ENCODE results near the gene CDH4.

The CDH4 gene

DNA sequence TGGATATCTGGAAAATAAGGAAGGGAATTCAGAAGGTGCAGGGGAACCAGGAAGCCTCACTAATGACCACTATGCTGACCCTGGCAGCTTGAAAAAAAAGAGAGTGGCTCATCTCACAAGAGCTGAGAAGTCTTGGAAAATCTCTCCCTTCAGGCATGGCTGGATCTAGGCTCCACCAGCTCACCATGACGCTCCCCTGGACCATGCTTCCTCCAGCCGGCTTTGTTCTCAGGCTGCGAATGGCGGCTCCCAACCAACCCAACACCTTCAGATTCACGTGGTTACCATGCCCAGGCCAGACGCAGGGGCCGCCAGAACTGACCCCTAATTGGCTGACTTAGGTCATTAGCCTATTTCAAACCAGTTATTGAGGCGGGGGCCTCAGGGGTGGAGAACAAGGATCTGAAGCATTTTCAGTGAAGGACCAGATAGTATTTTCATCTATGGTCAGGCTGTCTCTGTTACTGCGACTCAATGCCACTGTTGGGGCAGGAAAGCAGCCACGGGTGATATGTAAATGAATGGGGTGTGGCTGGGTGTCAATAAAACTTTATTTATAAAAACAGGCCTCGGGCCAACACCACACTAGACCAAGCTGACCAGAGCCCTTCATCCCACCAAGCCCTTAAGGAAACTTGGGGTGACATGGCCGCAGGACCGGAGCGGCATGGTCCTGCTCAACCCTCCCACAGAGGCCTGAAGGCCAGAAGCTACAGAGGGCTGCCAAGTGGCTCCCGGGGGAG, 653.9 kb downstream of the CDH4 start:
- Histone ChIP-seq H3K27me3 (ENCODE audit: control insufficient read depth in 1 of 2, insufficient read depth in 2 of 2, low read length in 2 of 2) (peaks cover 4 to 6% of the 10 kb centered on the region in 2 donors), H3K4me3 (ENCODE audit: low read depth in 1 of 2, low read length in 2 of 2) (no peak overlapping the region), H3K9ac (ENCODE audit: low read depth in 1 of 2, low read length in 2 of 2) (no peak overlapping the region), H3K36me3 (ENCODE audit: control insufficient read depth in 1 of 2, insufficient read depth in 2 of 2, low read length in 2 of 2) (no peaks in the 10 kb centered on the region), H3K4me1 (ENCODE audit: control insufficient read depth in 1 of 2, insufficient read depth in 2 of 2, low read length in 2 of 2) (no peaks in the 10 kb centered on the region), H3K27ac (ENCODE audit: low read depth, low read length) (no peak overlapping the region), H3K9me3 (ENCODE audit: control insufficient read depth in 1 of 2, low read length in 2 of 2) (peaks cover 0 to 7% of the 10 kb centered on the region in 2 donors)

DNA sequence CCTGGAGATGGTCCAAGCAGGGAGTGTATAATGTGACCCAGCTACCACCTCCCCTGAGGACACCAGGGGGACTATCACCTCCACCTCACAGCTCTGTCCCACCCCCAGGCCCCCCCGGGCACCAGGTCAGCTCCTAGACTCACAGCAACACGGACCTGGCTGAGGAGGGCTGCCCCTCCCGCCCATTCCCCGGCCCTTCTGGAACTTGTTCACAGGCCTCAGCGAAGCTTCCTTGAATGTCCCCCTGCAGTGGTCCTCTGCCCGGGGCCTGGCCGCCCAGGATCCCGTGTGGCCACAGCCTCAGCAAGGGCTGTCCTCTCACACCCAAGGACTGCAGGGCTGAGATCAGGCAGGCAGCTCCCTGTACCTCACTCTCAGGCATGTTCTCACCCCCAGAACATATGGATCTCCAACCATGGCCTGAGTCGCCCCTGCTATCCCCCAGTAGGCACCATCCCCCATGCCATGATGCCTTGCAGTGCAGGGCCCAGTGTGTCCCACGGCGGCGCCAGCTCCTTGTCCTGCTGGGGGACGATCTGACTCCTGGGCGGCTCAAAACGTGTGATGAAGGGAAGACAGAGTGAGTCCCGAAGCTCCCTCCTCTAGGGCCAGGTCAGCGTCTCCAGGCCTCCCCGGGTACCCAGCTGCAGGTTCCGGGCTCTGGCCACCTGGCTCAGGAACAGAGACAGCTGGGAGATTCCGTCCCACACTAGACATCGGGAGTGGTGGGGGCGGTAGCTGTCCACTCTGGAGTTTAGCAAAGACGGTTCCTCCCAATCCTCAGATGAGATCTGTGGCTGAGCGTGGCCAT, 655.2 kb downstream of the CDH4 start:
- H3K9me3 ChIP-seq (ENCODE audit: control insufficient read depth in 1 of 2, low read length in 2 of 2) = peaks cover 0 to 8% of the 10 kb centered on the region in 2 donors
- no peak overlapping the region for H3K27ac ChIP-seq (ENCODE audit: low read depth, low read length)
- H3K4me1 ChIP-seq (ENCODE audit: control insufficient read depth in 1 of 2, insufficient read depth in 2 of 2, low read length in 2 of 2) = no peaks in the 10 kb centered on the region
- H3K27me3 ChIP-seq (ENCODE audit: control insufficient read depth in 1 of 2, insufficient read depth in 2 of 2, low read length in 2 of 2) = peaks cover 0 to under 1% of the 10 kb centered on the region in 2 donors
- H3K4me3 ChIP-seq (ENCODE audit: low read depth in 1 of 2, low read length in 2 of 2) = no peak overlapping the region
- H3K36me3 ChIP-seq (ENCODE audit: control insufficient read depth in 1 of 2, insufficient read depth in 2 of 2, low read length in 2 of 2) = no peaks in the 10 kb centered on the region
- no peak overlapping the region for H3K9ac ChIP-seq (ENCODE audit: low read depth in 1 of 2, low read length in 2 of 2)

DNA sequence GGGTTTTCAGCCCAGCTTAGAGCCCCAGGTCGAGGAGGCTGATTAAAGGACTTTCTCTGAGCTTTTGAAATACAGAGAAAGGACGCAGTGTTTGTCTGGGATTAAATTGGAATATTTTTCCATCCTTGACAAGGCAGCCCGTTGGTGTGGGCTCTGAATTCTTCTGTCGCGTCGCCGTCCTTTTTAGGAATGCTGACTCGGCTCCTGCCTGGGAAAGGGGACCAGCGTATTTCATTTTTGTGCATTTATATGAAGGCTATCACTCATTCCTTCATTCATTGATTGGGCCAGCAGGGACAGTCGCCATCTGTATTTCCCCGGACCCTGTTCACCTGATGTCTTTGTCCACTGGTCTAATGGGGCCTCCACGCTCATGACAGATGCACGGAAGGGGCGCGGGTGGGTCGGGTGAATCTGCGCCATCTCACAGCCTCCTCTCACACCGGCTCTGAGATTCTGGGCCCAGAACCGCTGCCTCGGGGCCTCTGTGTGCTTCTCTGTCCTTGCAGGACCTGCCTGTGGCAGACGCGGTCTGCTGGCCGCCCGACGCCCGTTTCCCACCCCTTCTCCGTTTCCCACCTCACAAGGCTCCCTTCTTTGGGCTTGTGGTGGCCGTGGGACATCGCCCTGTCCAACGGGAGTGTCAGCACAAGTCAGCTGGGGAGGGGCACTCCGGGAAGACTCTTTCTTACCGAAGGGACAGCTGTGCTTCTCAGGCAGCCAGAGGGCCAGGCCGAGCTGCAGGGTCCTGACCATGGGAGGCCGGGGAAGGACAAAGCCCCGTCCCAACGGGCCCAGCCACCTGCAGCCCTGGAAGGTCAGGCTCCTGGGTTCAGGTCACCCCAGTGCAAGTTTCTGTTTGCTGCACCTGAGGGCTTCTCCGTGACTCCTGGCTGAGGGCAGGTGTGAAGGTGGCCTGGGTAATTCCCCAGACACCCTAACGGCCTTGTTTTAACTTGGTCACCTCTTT, 656.3 kb downstream of the CDH4 start:
- Histone ChIP-seq H3K9ac (ENCODE audit: low read depth in 1 of 2, low read length in 2 of 2) (no peak overlapping the region), H3K4me1 (ENCODE audit: control insufficient read depth in 1 of 2, insufficient read depth in 2 of 2, low read length in 2 of 2) (no peaks in the 10 kb centered on the region), H3K36me3 (ENCODE audit: control insufficient read depth in 1 of 2, insufficient read depth in 2 of 2, low read length in 2 of 2) (no peaks in the 10 kb centered on the region)

DNA sequence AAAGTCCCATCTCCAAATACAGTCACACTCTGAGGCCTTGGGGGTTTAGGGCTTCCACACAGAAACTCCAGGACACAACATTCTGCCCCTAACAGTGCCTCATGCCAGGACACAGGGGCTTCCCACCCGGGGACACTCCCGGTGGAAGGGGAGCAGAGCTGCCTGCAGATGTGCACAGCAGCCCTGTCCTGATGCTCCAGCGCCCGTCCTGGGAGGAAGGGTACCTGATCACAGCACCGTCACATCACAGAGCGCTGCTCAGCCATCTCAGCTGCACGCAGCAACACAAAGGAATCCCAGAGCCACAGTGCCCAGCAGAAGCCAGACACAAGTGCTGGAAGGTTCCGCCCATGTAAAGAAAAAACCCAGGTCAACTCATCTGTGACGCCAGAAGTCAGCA, 657.0 kb downstream of the CDH4 start:
- H3K4me3 ChIP-seq (ENCODE audit: low read depth in 1 of 2, low read length in 2 of 2) = no peak overlapping the region
- H3K9ac ChIP-seq (ENCODE audit: low read depth in 1 of 2, low read length in 2 of 2) = no peak overlapping the region
- no peaks in the 10 kb centered on the region for H3K36me3 ChIP-seq (ENCODE audit: control insufficient read depth in 1 of 2, insufficient read depth in 2 of 2, low read length in 2 of 2)
- H3K9me3 ChIP-seq (ENCODE audit: control insufficient read depth in 1 of 2, low read length in 2 of 2) = peaks cover 0 to 8% of the 10 kb centered on the region in 2 donors
- no peak overlapping the region for H3K27ac ChIP-seq (ENCODE audit: low read depth, low read length)
- H3K27me3 ChIP-seq (ENCODE audit: control insufficient read depth in 1 of 2, insufficient read depth in 2 of 2, low read length in 2 of 2) = no peaks in the 10 kb centered on the region
- no peaks in the 10 kb centered on the region for H3K4me1 ChIP-seq (ENCODE audit: control insufficient read depth in 1 of 2, insufficient read depth in 2 of 2, low read length in 2 of 2)

More for the DNA sequence above, 656.3 kb downstream of the CDH4 start:
- H3K27ac ChIP-seq (ENCODE audit: low read depth, low read length) = no peak overlapping the region
- peaks cover 0 to 8% of the 10 kb centered on the region in 2 donors for H3K9me3 ChIP-seq (ENCODE audit: control insufficient read depth in 1 of 2, low read length in 2 of 2)
- no peaks in the 10 kb centered on the region for H3K27me3 ChIP-seq (ENCODE audit: control insufficient read depth in 1 of 2, insufficient read depth in 2 of 2, low read length in 2 of 2)
- no peak overlapping the region for H3K4me3 ChIP-seq (ENCODE audit: low read depth in 1 of 2, low read length in 2 of 2)

DNA sequence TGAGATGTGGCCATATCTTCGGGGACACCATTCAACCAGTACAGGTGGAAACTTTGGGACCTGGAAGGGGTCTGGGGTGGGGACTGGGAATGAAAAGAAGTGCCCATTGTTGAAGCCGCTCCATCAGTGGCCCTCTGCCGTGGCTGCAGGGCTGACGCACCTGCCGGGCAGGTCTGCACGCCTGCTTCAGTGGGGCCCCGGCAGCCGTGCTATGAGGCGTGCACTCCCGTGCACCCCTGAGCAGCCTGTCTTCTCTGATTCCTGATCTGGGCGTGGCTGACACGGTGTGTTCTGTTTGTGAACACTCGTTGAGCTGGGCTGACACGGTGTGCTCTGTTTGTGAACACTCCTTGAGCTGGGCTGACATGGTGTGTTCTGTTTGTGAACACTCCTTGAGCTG, 657.8 kb downstream of the CDH4 start:
- H3K4me3 ChIP-seq (ENCODE audit: low read depth in 1 of 2, low read length in 2 of 2) = no peak overlapping the region
- no peak overlapping the region for H3K9ac ChIP-seq (ENCODE audit: low read depth in 1 of 2, low read length in 2 of 2)
- H3K36me3 ChIP-seq (ENCODE audit: control insufficient read depth in 1 of 2, insufficient read depth in 2 of 2, low read length in 2 of 2) = no peaks in the 10 kb centered on the region
- no peaks in the 10 kb centered on the region for H3K4me1 ChIP-seq (ENCODE audit: control insufficient read depth in 1 of 2, insufficient read depth in 2 of 2, low read length in 2 of 2)
- no peaks in the 10 kb centered on the region for H3K27me3 ChIP-seq (ENCODE audit: control insufficient read depth in 1 of 2, insufficient read depth in 2 of 2, low read length in 2 of 2)
- H3K27ac ChIP-seq (ENCODE audit: low read depth, low read length) = no peak overlapping the region
- H3K9me3 ChIP-seq (ENCODE audit: control insufficient read depth in 1 of 2, low read length in 2 of 2) = peaks cover 0 to 8% of the 10 kb centered on the region in 2 donors

DNA sequence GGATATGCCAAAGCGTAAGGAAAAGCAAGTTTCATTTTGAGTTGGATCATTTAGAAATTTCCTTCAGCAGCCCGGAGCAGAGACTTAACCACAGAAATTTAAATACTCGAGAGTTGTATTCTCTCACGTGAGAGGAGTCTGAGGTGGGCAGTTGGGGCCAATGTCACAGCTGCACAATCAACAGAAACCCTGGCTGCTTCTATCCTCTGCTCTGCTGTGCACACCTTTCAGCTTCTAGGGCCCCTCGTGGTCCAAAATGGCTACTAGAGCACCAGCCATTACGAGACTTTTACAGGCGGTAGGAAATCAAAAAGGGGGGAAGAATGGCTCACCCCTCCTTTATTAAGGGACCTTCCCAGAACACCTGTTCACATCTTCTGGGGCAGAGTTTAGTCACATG, 659.8 kb downstream of the CDH4 start:
- Histone ChIP-seq H3K27ac (ENCODE audit: low read depth, low read length) (no peak overlapping the region), H3K4me1 (ENCODE audit: control insufficient read depth in 1 of 2, insufficient read depth in 2 of 2, low read length in 2 of 2) (no peaks in the 10 kb centered on the region), H3K9ac (ENCODE audit: low read depth in 1 of 2, low read length in 2 of 2) (no peak overlapping the region), H3K27me3 (ENCODE audit: control insufficient read depth in 1 of 2, insufficient read depth in 2 of 2, low read length in 2 of 2) (no peaks in the 10 kb centered on the region), H3K4me3 (ENCODE audit: low read depth in 1 of 2, low read length in 2 of 2) (no peak overlapping the region), H3K9me3 (ENCODE audit: control insufficient read depth in 1 of 2, low read length in 2 of 2) (peaks cover 0 to 8% of the 10 kb centered on the region in 2 donors), H3K36me3 (ENCODE audit: control insufficient read depth in 1 of 2, insufficient read depth in 2 of 2, low read length in 2 of 2) (no peaks in the 10 kb centered on the region)

DNA sequence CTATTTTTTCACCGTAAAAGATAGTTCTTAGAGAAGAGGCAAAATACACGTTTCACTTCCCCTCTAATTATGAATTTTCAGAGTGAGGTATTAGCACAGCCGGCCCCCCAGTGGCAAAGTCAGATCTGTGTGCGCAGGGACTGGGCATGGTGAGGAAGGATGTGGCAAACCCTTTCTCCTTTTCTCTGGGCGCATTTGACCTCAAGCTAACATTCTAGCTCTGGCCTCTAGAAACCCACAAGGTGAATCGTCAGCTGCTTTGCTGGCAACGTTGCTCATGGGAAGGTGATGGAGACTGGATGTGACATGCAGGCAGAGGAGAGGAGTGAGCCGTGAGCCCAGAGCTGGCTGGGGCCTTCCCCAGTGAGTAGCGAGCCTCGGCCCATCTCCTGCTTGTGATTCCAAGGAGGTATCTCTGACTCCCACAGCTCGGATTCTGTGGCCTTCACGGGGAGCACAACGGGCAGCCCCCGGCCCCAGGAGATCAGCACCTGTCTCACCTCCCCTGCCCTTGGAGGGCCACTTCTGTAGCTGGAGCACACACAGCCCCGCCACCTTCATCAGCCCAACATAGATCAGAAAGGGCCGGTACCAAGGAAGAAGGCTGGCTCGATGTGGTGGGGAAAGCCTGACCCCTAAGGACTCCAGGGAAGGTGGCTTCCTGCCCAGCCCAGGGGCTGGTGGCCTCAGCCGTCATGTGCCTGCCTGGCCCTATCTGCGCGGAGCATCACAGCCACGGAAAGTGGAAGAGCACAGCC, 660.8 kb downstream of the CDH4 start:
- Histone ChIP-seq H3K9ac (ENCODE audit: low read depth in 1 of 2, low read length in 2 of 2) (no peak overlapping the region), H3K4me1 (ENCODE audit: control insufficient read depth in 1 of 2, insufficient read depth in 2 of 2, low read length in 2 of 2) (no peaks in the 10 kb centered on the region), H3K9me3 (ENCODE audit: control insufficient read depth in 1 of 2, low read length in 2 of 2) (peaks cover 0 to 8% of the 10 kb centered on the region in 2 donors), H3K36me3 (ENCODE audit: control insufficient read depth in 1 of 2, insufficient read depth in 2 of 2, low read length in 2 of 2) (no peaks in the 10 kb centered on the region), H3K27ac (ENCODE audit: low read depth, low read length) (no peak overlapping the region), H3K4me3 (ENCODE audit: low read depth in 1 of 2, low read length in 2 of 2) (no peak overlapping the region), H3K27me3 (ENCODE audit: control insufficient read depth in 1 of 2, insufficient read depth in 2 of 2, low read length in 2 of 2) (no peaks in the 10 kb centered on the region)

DNA sequence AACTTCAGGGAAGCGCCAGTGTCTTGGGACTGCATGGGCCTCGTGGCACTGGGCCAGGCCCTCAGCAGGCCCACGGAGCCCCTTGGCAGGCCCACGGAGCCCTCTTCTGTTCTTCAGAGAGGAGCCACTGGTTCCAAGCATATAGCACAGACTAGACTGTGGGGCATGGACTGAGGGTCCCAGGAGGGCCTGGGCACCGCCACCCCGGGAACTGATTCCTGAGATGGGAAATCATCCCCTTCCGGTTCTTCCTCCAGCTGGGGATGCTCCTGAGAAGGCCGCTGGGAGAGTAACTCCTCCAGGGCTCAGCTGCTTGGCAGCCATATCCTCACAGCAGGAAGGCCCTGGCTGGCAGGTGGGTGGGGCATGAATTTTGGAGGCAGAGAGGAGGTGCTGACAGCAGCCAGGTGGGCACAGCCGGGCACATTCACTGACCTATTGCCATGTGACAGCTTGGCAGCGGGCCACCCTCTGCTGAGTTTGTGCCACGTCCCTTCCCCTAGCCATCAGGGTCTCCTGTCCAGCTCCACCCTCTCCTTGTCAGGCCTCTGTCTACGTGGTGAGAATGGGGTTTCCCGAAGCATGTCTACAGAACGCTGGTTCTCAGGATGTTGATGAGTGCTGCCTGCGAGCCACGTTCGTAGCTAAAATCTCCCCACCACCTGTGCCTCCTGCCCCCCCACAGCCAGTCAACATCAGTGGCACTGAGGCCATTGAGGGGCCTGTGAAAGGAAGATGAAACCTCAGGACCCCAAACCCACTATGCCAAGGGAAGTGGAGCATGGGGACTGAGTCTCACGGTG, 661.6 kb downstream of the CDH4 start:
- H3K9ac ChIP-seq (ENCODE audit: low read depth in 1 of 2, low read length in 2 of 2) = no peak overlapping the region
- H3K27ac ChIP-seq (ENCODE audit: low read depth, low read length) = no peak overlapping the region
- peaks cover 0 to 8% of the 10 kb centered on the region in 2 donors for H3K9me3 ChIP-seq (ENCODE audit: control insufficient read depth in 1 of 2, low read length in 2 of 2)
- H3K4me3 ChIP-seq (ENCODE audit: low read depth in 1 of 2, low read length in 2 of 2) = no peak overlapping the region
- no peaks in the 10 kb centered on the region for H3K36me3 ChIP-seq (ENCODE audit: control insufficient read depth in 1 of 2, insufficient read depth in 2 of 2, low read length in 2 of 2)
- no peaks in the 10 kb centered on the region for H3K4me1 ChIP-seq (ENCODE audit: control insufficient read depth in 1 of 2, insufficient read depth in 2 of 2, low read length in 2 of 2)
- H3K27me3 ChIP-seq (ENCODE audit: control insufficient read depth in 1 of 2, insufficient read depth in 2 of 2, low read length in 2 of 2) = no peaks in the 10 kb centered on the region

DNA sequence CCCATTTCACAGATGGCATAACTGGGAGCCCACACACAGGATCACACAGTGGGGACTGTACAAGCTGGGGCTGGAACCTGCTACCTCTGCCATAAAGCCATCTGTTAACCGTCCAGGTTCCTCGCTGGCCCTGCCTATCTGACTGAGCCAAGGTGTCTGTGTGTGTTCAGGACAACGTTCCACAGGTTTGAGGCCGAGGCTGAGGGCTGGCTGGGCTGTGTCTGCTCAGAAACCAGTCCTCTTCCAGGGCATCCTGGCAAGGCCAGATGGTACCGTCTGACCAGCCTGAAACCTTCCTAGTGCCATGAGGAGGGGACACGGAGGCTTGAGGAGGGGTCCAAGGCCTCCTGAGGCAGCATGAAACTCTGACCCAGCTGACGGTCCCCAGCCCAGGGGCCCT, 663.0 kb downstream of the CDH4 start:
- Histone ChIP-seq H3K27me3 (ENCODE audit: control insufficient read depth in 1 of 2, insufficient read depth in 2 of 2, low read length in 2 of 2) (no peaks in the 10 kb centered on the region), H3K4me1 (ENCODE audit: control insufficient read depth in 1 of 2, insufficient read depth in 2 of 2, low read length in 2 of 2) (no peaks in the 10 kb centered on the region), H3K9ac (ENCODE audit: low read depth in 1 of 2, low read length in 2 of 2) (no peak overlapping the region), H3K4me3 (ENCODE audit: low read depth in 1 of 2, low read length in 2 of 2) (no peak overlapping the region), H3K27ac (ENCODE audit: low read depth, low read length) (no peak overlapping the region), H3K9me3 (ENCODE audit: control insufficient read depth in 1 of 2, low read length in 2 of 2) (peaks cover 6 to 16% of the 10 kb centered on the region in 2 donors), H3K36me3 (ENCODE audit: control insufficient read depth in 1 of 2, insufficient read depth in 2 of 2, low read length in 2 of 2) (no peaks in the 10 kb centered on the region)
